ENCODE results near the gene SNAPC5.

Gene SNAPC5

DNA sequence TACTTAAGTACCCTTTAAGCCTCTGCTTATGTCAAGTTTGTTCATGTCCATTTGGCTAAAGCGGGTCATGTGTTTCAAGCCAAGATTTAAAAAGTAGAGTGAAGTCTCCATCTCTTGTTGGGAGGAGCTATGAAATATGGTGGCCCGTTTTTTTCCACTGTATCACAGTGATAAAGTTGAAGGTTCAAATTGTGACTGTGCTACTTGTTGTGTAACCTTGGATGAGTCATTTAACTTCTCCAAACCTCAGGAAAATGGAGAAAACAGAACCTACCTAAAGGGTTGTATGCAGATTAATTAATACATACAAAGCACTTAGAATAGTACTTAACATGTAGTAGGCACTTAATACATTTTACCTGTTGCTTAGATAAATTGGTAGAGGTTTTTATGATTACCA, 43.4 kb downstream of the SNAPC5 start:
- DNase-seq = no peak

DNA sequence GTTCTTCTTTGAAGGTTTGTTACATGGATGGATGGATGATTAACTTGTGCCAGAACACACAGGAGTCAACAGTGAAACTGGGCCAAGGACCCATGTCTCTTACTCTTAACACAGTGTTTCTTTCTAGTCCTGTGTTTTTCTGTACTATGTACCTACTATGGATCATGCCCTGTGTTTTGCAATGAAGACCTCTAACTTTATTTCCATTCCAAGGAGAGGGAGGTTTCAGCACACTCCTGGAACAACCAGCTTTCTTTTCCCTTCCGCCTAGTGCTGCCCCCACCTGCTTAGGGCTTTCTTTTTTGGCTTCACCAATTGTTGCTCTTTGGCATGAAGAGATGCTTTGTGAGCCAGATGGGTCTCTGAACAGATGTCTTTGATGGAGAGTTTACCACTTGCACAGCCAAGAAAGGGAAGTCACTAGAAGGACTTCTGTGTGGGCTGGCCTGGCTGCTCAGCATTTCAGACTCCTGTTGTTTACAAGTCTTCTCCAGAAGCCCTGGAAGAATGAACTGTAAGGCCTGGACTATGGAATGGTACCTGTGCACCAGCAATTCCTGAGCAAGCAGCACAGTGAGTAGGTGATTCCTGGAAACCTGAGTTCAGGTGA, 44.5 kb downstream of the SNAPC5 start:
- DNase-seq = no peak

DNA sequence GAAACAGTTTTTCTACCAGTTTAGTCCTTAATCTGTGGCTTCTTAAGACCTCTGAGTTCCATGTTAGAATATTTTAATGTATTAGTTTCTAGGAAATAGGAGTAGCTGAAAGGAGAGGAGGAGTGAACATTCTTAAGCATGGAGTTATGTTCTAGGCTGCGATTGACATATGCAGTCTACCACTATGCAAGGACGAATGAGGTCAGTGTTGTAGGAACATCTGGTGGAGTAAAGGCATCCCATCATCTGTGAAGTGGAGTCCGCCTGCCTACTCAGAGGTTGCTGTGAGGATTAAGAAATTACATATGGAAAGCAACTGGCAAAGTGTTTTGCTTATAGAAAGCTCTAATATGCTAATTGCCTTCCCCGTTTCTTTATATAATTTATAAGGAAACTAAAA, 45.1 kb downstream of the SNAPC5 start:
- no peak for DNase-seq

Measured in fibroblast of skin of back (primary cell).